ENCODE results near the gene HLA-DMA. TPM values are rescaled to one million over a fixed set of nuclear protein-coding genes. Genes with fewer than 3 reads are reported as not detected.

HLA-DMA gene
- total and polyA plus RNA-seq, 2 of the 13 experiments (the other 11 are each of a cell fraction or from before 2014, with no cell fraction given): 0.70 to 0.71 TPM

DNA sequence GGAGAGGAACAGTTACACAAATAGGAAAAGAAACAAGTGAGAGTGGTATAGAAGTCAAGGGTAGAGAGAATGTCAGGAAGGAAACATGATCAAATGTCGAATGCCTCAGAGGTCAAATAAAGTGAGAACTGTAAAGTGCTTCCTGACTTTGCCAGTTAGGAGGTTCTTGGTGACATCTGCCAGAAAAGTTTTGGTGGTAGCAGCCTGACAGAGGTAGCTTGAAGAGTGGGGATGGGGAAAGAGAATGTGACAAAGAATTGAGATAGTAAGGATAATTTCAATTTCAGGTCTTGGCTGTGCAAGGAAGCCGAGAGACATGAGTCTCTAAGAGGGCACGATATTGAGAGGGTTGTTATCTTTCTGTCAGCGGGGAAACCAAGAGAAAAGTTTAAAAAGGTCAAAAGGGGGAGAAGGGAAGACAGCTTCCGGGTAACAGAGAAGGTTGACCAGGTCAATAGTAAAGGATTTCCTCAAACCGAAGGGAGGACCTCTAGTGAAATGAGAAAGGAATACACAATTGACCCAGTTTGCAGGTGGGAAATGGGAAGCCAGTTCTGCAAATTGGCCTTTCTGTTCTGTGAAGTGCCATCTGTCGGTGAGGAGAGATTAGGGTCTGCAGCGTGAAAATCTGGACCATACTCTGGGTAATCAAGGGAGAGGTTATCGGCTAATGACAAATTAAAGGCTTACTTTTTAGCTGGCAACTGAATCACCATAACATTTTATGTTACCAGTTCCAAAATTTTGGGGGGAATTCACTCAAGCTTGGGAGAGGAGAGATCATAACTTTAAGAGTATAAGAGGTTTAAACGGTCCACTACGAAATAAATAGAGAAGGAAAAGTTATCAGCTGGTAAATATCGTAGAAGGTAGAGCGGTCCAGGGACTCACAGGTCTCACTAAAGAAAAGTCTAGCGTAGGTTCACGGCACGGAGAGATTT is 14.5 kb upstream of the HLA-DMA start (continued):
- TF ChIP-seq KMT2B (CRISPR knock-in tag; IDR thresholded peaks at IDR 0.05): no peak
- TF ChIP-seq SIX1 (CRISPR knock-in tag; IDR thresholded peaks at IDR 0.05; ENCODE audit: borderline replicate concordance): peak; percentile 39; the same call in 1 of the 2 replicates
- TF ChIP-seq, protein P1, sequence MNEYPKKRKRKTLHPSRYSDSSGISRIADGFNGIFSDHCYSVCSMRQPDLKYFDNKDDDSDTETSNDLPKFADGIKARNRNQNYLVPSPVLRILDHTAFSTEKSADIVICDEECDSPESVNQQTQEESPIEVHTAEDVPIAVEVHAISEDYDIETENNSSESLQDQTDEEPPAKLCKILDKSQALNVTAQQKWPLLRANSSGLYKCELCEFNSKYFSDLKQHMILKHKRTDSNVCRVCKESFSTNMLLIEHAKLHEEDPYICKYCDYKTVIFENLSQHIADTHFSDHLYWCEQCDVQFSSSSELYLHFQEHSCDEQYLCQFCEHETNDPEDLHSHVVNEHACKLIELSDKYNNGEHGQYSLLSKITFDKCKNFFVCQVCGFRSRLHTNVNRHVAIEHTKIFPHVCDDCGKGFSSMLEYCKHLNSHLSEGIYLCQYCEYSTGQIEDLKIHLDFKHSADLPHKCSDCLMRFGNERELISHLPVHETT (CRISPR knock-in tag; conservative IDR thresholded peaks at IDR 0.05): no peak; the same call in 1 of the 2 replicates
- TF ChIP-seq IRF2 (CRISPR knock-in tag; IDR thresholded peaks at IDR 0.05): peak; percentile 15; the same call in 1 of the 2 replicates
- TF ChIP-seq NFKBIZ (CRISPR knock-in tag; IDR thresholded peaks at IDR 0.05): no peak
- no peak for TF ChIP-seq TEAD2 (CRISPR knock-in tag; IDR thresholded peaks at IDR 0.05)
- TF ChIP-seq, protein P2, sequence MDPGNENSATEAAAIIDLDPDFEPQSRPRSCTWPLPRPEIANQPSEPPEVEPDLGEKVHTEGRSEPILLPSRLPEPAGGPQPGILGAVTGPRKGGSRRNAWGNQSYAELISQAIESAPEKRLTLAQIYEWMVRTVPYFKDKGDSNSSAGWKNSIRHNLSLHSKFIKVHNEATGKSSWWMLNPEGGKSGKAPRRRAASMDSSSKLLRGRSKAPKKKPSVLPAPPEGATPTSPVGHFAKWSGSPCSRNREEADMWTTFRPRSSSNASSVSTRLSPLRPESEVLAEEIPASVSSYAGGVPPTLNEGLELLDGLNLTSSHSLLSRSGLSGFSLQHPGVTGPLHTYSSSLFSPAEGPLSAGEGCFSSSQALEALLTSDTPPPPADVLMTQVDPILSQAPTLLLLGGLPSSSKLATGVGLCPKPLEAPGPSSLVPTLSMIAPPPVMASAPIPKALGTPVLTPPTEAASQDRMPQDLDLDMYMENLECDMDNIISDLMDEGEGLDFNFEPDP (CRISPR knock-in tag; conservative IDR thresholded peaks at IDR 0.05): peak; percentile 97
- no peak for TF ChIP-seq PHF21A (CRISPR knock-in tag; IDR thresholded peaks at IDR 0.05)
- 0 out of 2 replicates have a peak, but pooled peaks have one; percentile 50 for TF ChIP-seq KDM4B (CRISPR knock-in tag; IDR thresholded peaks at IDR 0.05)
- TF ChIP-seq MIER3 (CRISPR knock-in tag; IDR thresholded peaks at IDR 0.05; ENCODE audit: borderline replicate concordance): peak; percentile 21; the same call in 1 of the 2 replicates
- TF ChIP-seq ATRX (CRISPR knock-in tag; IDR thresholded peaks at IDR 0.05; ENCODE audit: borderline replicate concordance): no peak
- TF ChIP-seq ZNF615 (CRISPR knock-in tag; IDR thresholded peaks at IDR 0.05; ENCODE audit: borderline replicate concordance): no peak
- no peak for TF ChIP-seq SP140L (CRISPR knock-in tag; IDR thresholded peaks at IDR 0.05; ENCODE audit: borderline replicate concordance)
- no peak; the same call in 1 of the 2 replicates for TF ChIP-seq KLF15 (CRISPR knock-in tag; IDR thresholded peaks at IDR 0.05; ENCODE audit: borderline replicate concordance)
- TF ChIP-seq SIN3A (IDR thresholded peaks at IDR 0.05; ENCODE audit: borderline replicate concordance, low read depth, low read length): peak; percentile 76; the same call in 1 of the 2 replicates
- no peak for TF ChIP-seq SRF (IDR thresholded peaks at IDR 0.05; ENCODE audit: low read depth, low read length)
- peak; percentile 57; the same call in 1 of the 2 replicates for TF ChIP-seq ZNF644 (CRISPR knock-in tag; IDR thresholded peaks at IDR 0.05; ENCODE audit: low read depth)
- TF ChIP-seq ZNF317 (CRISPR knock-in tag; IDR thresholded peaks at IDR 0.05): no peak
- TF ChIP-seq, protein P3, sequence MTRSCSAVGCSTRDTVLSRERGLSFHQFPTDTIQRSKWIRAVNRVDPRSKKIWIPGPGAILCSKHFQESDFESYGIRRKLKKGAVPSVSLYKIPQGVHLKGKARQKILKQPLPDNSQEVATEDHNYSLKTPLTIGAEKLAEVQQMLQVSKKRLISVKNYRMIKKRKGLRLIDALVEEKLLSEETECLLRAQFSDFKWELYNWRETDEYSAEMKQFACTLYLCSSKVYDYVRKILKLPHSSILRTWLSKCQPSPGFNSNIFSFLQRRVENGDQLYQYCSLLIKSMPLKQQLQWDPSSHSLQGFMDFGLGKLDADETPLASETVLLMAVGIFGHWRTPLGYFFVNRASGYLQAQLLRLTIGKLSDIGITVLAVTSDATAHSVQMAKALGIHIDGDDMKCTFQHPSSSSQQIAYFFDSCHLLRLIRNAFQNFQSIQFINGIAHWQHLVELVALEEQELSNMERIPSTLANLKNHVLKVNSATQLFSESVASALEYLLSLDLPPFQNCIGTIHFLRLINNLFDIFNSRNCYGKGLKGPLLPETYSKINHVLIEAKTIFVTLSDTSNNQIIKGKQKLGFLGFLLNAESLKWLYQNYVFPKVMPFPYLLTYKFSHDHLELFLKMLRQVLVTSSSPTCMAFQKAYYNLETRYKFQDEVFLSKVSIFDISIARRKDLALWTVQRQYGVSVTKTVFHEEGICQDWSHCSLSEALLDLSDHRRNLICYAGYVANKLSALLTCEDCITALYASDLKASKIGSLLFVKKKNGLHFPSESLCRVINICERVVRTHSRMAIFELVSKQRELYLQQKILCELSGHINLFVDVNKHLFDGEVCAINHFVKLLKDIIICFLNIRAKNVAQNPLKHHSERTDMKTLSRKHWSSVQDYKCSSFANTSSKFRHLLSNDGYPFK (CRISPR knock-in tag; IDR thresholded peaks at IDR 0.05; ENCODE audit: borderline replicate concordance): no peak
- no peak for TF ChIP-seq KLF9 (CRISPR knock-in tag; IDR thresholded peaks at IDR 0.05; ENCODE audit: low read depth)
- no peak for TF ChIP-seq MIER2 (CRISPR knock-in tag; IDR thresholded peaks at IDR 0.05)
- peak; percentile 5; the same call in 1 of the 2 replicates for TF ChIP-seq ZNF24 (IDR thresholded peaks at IDR 0.05)
- TF ChIP-seq NCOA1 (CRISPR knock-in tag; IDR thresholded peaks at IDR 0.05): peak; percentile 27; the same call in 1 of the 2 replicates
